H4 (cell line): Measurements from ENCODE around the gene FARS2. TPM values are rescaled to one million over a fixed set of nuclear protein-coding genes. Genes with fewer than 3 reads are reported as not detected.
"Not testable (repeated sequence)": the region's sequence is repeated elsewhere in the genome, so short reads cannot be mapped to it uniquely, and the experiment has no call there.

Source experiments
- DNase-seq: peaks from one replicate; pipeline ENCODE4 v3.0.0-alpha.2; 2015; ENCODE audit warnings: low spot score
- total RNA-seq: library from RNA; depleted of rRNA; stranded (reverse); fragments of >200 nt; shearing (Covaris generic); gene quantifications from 2 replicates; pipeline ENCODE4 v1.2.3, GENCODE V29; 2014

The FARS2 gene
- total RNA-seq, 1 experiment from 2014 or later = 19.2 TPM

- DNase-seq = no peak
Observed at GRCh38 chr6:5632348-5632935, 371.1 kb downstream of the FARS2 start.

- no peak for DNase-seq
Observed at GRCh38 chr6:5634525-5634924, 373.2 kb downstream of the FARS2 start.

- DNase-seq = no peak
Observed at GRCh38 chr6:5636210-5637030, 375.1 kb downstream of the FARS2 start.

- no peak for DNase-seq
Observed at GRCh38 chr6:5637714-5638113, 376.4 kb downstream of the FARS2 start.

GRCh38 chr6:5638666-5639065 lies 377.4 kb downstream of the FARS2 start:
- DNase-seq = no peak

- no peak for DNase-seq
Observed at GRCh38 chr6:5639193-5639592, 377.9 kb downstream of the FARS2 start.

- DNase-seq = no peak
Observed at GRCh38 chr6:5640614-5641013, 379.3 kb downstream of the FARS2 start.

DNA sequence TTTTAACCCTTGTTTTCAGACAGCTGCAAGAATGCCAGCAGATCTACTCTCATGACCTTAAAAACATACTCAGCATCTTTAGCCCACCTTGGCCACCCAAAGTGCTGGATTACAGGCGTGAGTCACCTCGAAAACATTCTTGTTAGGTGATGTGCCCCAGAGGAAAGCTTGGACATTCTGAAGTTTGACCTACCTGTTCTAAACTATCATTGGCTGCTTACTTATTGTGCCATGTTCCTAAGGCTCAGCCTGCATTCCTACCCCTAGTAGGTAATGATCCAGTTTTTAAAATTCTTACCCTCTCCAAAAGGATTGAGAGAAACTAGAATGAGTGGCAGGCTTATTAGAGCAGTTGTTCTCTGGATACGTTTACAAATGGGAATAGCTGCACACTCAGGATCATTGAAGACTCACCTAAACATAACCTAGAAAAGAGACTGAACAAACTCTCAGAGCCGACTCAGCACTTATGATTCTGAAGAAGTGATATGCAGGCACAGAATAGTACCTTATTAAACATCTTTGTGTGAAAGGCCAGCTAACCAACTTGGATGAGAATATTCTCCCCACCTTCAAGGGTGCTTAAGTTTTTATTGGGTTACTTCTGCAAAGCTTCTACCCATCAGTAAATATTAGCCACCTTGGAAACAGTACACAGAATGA lies 383.3 kb downstream of the FARS2 start:
- no peak for DNase-seq

DNA sequence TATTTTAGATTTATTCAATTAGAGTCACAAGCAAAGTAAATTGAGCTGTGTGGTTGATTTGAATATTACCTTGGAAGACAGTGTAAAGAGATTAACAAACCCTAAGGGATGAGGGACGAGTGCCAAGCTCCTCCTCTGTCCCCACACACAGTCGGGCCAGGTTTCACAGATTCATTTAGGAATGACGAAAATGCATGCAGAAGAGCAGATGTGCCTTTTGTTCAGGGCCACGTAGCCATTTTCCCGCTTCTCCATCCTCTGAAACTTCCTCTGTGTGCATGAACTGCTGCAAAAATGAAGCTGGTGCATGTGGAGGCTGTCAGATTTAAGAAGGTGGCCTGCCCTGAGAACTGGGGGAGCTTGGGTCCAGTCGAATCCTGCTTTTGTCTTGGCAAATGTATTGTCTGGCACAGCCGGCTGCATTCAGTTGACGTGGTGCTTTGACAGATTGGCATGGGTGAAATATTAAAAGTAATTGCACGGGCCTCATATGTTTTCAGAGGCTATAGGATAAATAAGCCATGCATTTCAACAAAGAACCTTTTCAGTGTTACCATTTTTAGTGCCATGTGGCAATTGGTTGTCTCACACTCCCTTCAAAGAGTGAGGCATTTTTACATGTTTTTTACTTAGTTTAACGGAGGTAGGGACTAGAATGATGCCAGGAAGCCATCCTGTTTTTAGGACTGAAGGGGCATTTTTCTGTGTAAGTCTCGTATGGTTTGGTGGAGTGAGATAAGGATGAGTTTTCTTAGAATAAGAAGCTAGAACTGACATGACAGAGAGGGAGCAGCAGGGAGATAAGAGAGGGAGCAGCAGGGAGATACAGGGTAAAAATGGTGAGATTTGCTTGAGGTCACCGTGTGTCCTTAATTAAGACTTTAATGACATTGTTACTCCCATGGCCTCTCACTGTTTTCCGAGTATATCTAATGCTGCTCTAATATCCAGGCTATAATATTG lies 384.3 kb downstream of the FARS2 start:
- no peak for DNase-seq

DNA sequence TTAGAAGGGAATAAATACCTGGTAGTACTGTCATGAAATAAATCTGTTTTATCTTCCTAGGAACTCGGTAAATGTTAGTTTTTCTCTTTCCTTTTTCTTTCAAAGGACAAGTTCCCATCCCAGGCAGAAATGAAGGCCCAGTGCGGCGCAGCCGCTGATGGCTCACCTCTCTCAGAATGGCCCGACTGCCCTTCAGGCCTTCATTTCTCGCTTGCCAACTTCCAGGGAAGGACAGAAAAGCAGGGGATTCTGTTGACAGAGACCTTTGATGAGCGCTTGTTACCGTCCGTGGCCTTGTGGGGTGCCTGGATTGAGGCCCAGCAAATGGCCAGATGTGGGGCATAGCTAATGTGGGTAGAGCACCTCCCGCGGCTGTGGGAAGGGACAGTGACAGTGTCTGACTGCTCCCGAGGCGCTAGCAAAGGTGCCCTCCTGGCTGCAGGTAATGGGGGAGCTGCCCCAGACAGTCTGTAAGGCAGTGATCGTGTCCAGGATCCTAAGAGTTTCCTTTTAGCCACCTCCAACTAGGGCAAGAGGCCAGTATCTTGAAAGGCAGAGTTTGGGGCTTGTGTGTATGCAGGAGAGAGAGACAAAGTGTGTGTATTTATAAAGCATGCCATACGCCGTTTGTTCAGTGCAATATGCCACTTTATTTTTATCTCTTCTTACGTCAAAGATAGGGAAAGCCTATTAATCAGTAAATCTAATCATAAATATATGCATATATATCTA lies 391.3 kb downstream of the FARS2 start:
- DNase-seq = no peak

DNA sequence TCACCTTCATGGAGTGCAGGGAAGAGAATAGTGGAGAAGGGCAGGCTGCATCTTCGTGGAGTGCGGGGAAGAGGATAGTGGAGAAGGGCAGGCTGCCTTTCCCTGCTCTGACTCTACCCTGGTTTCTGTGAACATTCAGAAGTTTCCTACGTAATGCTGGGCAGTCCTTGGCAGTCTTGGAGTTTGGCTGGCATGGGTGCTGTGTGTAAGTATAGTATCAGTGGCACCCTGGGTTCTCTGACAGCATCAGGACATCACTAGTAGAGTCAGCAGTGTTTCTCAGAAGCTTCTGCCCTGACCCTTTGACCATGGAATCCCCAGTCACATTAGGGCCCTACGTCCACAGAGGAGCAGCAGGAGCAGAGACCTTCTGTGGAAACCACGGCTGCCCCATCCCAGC lies 392.5 kb downstream of the FARS2 start:
- DNase-seq = no peak

DNA sequence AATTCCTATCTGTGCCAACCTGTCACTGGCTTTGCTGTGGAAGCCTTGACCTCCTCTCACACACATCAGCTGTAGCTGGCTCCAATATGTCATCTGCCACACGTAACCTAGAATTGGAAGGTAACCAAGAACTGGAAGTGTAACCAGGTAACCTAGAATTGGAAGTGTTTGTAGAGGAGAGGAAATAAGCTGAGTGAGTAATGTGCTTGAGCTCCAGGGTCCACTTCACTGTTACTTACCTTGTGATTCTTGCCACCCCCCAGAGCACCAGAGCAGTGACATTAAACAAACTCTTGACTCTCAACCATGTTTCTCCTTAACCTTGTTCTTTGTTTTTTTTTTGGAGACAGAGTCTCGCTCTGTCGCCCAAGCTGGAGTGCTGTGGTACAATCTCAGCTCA lies 394.9 kb downstream of the FARS2 start:
- DNase-seq = no peak

- DNase-seq = not testable (repeated sequence)
Observed at GRCh38 chr6:5656695-5657094, 395.4 kb downstream of the FARS2 start.

DNA sequence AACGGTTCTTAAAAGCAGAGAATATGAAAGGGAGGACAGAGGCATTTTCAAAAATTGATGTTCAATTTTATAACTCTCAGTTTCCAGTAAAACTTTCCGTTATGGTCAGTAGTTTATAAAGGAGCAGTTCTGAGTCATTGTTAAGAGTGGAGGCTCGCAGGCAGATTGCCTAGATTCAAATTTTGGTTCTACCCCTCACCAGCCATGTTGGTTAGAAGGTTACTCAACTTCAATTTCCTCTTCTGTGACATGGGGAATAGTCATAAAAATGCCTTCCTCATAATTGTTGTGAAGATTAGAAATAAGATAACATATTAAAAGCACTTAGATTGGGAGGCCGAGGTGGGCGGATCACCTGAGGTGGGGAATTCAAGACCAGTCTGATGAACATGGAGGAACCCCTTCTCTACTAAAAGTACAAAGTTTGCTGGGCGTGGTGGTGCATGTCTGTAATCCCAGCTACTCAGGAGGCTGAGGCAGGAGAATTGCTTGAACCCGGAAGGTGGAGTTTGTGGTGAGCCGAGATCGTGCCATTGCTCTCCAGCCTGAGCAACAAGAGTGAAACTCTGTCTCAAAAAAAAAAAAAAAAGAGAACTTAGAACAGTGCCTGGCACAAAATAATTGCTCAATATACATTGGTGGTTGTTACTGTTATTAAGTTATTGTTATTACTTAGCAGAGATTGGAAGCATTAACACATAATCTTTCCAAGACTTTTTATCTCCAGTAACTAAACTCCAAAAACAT lies 396.5 kb downstream of the FARS2 start:
- DNase-seq = no peak

- DNase-seq = no peak
Observed at GRCh38 chr6:5659467-5659866, 398.2 kb downstream of the FARS2 start.

GRCh38 chr6:5660772-5661171 lies 399.5 kb downstream of the FARS2 start:
- DNase-seq = no peak

GRCh38 chr6:5662797-5663196 lies 401.5 kb downstream of the FARS2 start:
- DNase-seq = no peak

GRCh38 chr6:5663259-5663658 lies 401.9 kb downstream of the FARS2 start:
- no peak for DNase-seq

- no peak for DNase-seq
Observed at GRCh38 chr6:5663739-5664138, 402.4 kb downstream of the FARS2 start.

GRCh38 chr6:5664149-5664548 lies 402.8 kb downstream of the FARS2 start:
- no peak for DNase-seq
